PC-9 (cell line): ENCODE data around the gene OBSCN. TPM values are rescaled to one million over a fixed set of nuclear protein-coding genes. Genes with fewer than 3 reads are reported as not detected.

Source experiments
- BruUV-seq: library from RNA; stranded (reverse); fragments of 400-500 nt; replicated peaks from 2 replicates; lab custom pipeline; 2021; lab: Mats Ljungman, UMichigan
- CTCF ChIA-PET: fragments of 300-600 bp; sonication (Branson Sonifier 250); formaldehyde crosslinking; loops from one replicate; lab custom pipeline; 2022; ENCODE audit warnings: antibody characterized with exemption; lab: Charles Lee
- POLR2A ChIA-PET: fragments of 300-600 bp; sonication (Branson Sonifier 250); formaldehyde crosslinking; loops from one replicate; lab custom pipeline; 2022; ENCODE audit warnings: antibody characterized with exemption; ENCODE audit not compliant: unreplicated experiment; lab: Charles Lee
- DNase-seq, 2 experiments: peaks; one replicate each; pipeline versions ENCODE4 v3.0.0 to v3.0.0-alpha.2; 2015 to 2022; ENCODE audit warnings: mixed read lengths in 1 of 2
- H2AFZ ChIP-seq: fragments of 200-600 bp; sonication (generic); 2 replicates; pipeline ENCODE4 v1.8.1; 2017; ENCODE audit warnings: antibody characterized with exemption
- H3F3A ChIP-seq: fragments of 200-600 bp; sonication (generic); 2 replicates; pipeline ENCODE4 v1.8.1; 2017; ENCODE audit warnings: antibody characterized with exemption, mild to moderate bottlenecking, low read depth; ENCODE audit not compliant: insufficient read depth
- H3K27ac ChIP-seq: fragments of 200-600 bp; sonication (generic); 2 replicates; pipeline ENCODE4 v1.6.1; 2016; ENCODE audit warnings: mixed run types
- H3K27me3 ChIP-seq: fragments of 200-600 bp; sonication (generic); 2 replicates; pipeline ENCODE4 v1.6.1; 2016; ENCODE audit warnings: low read depth, mixed run types; ENCODE audit not compliant: insufficient read depth
- H3K36me3 ChIP-seq: fragments of 200-600 bp; sonication (generic); 2 replicates; pipeline ENCODE4 v1.6.1; 2016; ENCODE audit warnings: low read depth, mixed run types
- H3K4me1 ChIP-seq: fragments of 200-600 bp; sonication (generic); replicated peaks from 2 replicates; pipeline ENCODE4 v1.6.1; 2016; ENCODE audit warnings: mixed run types; ENCODE audit not compliant: insufficient read depth
- H3K4me2 ChIP-seq: fragments of 200-600 bp; sonication (generic); 2 replicates; pipeline ENCODE4 v1.6.1; 2017; ENCODE audit warnings: mixed run types
- H3K4me3 ChIP-seq: fragments of 200-600 bp; sonication (generic); 2 replicates; pipeline ENCODE4 v1.6.1; 2016; ENCODE audit warnings: mixed run types
- H3K79me2 ChIP-seq: fragments of 200-600 bp; sonication (generic); 2 replicates; pipeline ENCODE4 v1.6.1; 2017; ENCODE audit warnings: low read depth, mixed run types
- H3K9me2 ChIP-seq: fragments of 200-600 bp; sonication (generic); 2 replicates; pipeline ENCODE4 v1.8.1; 2017; ENCODE audit warnings: mild to moderate bottlenecking; ENCODE audit not compliant: insufficient read depth
- H3K9me3 ChIP-seq: fragments of 200-600 bp; sonication (generic); 2 replicates; pipeline ENCODE4 v1.8.1; 2016; ENCODE audit warnings: low read depth; ENCODE audit not compliant: insufficient read depth
- H4K20me1 ChIP-seq: fragments of 200-600 bp; sonication (generic); 2 replicates; pipeline ENCODE4 v1.8.1; 2017; ENCODE audit not compliant: insufficient read depth
- EZH2 ChIP-seq: fragments of 200-600 bp; sonication (generic); IDR thresholded peaks from 2 replicates; pipeline ENCODE4 v1.8.0; 2017; ENCODE audit warnings: antibody characterized with exemption, low read depth
- intact Hi-C: fragments of 100-400 bp; cut with micrococcal nuclease; formaldehyde crosslinking; loops from one replicate; pipeline ENCODE4 v1.10.0; 2022; ENCODE audit not compliant: unreplicated experiment
- total RNA-seq: library from RNA; stranded (reverse); gene quantifications from 2 replicates; pipeline ENCODE4 v1.2.3, GENCODE V29; 2021
- TF ChIP-seq, protein P1 (sequence below): fragments of 200-600 bp; sonication (generic); conservative IDR thresholded peaks from 2 replicates; pipeline ENCODE4 v1.6.1; 2017; ENCODE audit warnings: mixed run types, antibody characterized with exemption, mild to moderate bottlenecking, moderate library complexity

The OBSCN gene
- total RNA-seq, 1 experiment from 2014 or later, result 62.9 TPM

DNA sequence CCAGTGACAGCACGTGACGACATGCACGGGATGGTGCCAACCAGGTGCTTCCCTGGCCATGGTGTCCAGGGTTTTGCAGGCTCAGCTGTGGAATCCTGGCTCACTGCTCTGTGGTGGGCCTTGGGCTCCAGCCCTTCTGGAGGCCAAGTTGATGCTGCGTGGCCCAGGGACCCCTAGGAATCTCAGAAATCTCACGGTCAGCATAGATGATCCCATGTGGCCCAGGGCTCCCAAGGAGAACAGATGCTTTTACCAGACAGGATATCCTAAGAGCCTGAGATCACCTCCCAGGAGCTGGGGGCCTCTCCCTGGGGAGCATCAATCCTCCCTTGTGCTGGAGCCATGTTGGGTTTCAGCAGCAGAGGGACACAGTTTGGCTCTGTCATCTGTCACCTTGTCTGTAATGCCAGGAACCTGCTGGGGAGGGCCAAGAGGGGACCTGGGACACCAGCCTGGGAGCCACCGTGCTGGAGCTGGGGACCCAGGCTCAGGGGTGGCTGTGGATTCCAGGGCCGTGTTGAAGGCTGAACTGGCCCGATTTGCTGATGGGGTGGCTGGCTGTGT lies 134.9 kb downstream of the OBSCN start:
- intact Hi-C loops, result no loop called here
- BruUV-seq, result no TSS peak
- CTCF ChIA-PET, result no interaction called here

DNA sequence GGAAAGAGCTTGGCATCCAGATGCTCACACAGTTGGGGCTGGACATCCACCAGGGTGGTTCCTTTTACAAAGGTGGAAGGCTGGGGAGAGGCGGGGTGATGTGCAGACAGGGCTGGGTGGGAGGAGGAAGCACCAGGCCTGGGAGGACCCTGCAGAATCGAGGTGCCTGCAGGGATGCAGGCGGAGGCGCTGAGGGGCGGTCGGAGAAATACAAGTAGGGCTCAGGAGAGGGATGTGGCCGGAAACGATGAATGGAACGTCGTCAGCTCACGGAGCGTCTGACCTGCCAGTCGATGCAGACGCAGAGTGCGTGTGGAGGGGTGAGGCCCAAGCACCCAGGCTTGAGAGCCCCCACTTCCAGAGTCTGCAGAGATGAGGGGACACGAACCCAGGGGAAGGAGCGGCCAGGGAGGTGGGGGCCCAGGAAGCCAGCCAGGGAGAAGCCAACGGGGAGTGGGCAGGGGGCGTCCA lies 135.4 kb downstream of the OBSCN start:
- Histone ChIP-seq H3K9me2 (no peaks in the 10 kb centered on the region), H3K4me1 (no peaks in the 10 kb centered on the region), H4K20me1 (no peaks in the 10 kb centered on the region), H3K27ac (no peak overlapping the region), H3K9me3 (peaks cover 12% of the 10 kb centered on the region), H3K4me2 (no peak overlapping the region), H3K79me2 (no peaks in the 10 kb centered on the region), H3F3A (0 out of 2 replicates have a peak, but pooled peaks cover 10% of the 10 kb centered on the region), H3K4me3 (no peak overlapping the region), H3K36me3 (no peaks in the 10 kb centered on the region), H3K27me3 (no peaks in the 10 kb centered on the region), H2AFZ (no peak overlapping the region)
- BruUV-seq, result no TSS peak
- TF ChIP-seq, protein P1, sequence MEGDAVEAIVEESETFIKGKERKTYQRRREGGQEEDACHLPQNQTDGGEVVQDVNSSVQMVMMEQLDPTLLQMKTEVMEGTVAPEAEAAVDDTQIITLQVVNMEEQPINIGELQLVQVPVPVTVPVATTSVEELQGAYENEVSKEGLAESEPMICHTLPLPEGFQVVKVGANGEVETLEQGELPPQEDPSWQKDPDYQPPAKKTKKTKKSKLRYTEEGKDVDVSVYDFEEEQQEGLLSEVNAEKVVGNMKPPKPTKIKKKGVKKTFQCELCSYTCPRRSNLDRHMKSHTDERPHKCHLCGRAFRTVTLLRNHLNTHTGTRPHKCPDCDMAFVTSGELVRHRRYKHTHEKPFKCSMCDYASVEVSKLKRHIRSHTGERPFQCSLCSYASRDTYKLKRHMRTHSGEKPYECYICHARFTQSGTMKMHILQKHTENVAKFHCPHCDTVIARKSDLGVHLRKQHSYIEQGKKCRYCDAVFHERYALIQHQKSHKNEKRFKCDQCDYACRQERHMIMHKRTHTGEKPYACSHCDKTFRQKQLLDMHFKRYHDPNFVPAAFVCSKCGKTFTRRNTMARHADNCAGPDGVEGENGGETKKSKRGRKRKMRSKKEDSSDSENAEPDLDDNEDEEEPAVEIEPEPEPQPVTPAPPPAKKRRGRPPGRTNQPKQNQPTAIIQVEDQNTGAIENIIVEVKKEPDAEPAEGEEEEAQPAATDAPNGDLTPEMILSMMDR, result no peak
- TF ChIP-seq EZH2, result no peak
- intact Hi-C loops, result no loop called here
- CTCF ChIA-PET, result no interaction called here
- DNase-seq, result no peak
- POLR2A ChIA-PET, result no interaction called here

More for the DNA sequence above, 134.9 kb downstream of the OBSCN start:
- Histone ChIP-seq H3K9me3 (peaks cover 12% of the 10 kb centered on the region), H4K20me1 (no peaks in the 10 kb centered on the region), H3F3A (0 out of 2 replicates have a peak, but pooled peaks cover 10% of the 10 kb centered on the region), H3K9me2 (no peaks in the 10 kb centered on the region), H3K4me2 (no peak overlapping the region), H3K27ac (no peak overlapping the region), H3K4me1 (no peaks in the 10 kb centered on the region), H3K4me3 (no peak overlapping the region), H2AFZ (no peak overlapping the region), H3K27me3 (no peaks in the 10 kb centered on the region), H3K36me3 (no peaks in the 10 kb centered on the region), H3K79me2 (no peaks in the 10 kb centered on the region)
- no peak for DNase-seq
- POLR2A ChIA-PET, result no interaction called here
- TF ChIP-seq, protein P1, result no peak
- no peak for TF ChIP-seq EZH2

DNA sequence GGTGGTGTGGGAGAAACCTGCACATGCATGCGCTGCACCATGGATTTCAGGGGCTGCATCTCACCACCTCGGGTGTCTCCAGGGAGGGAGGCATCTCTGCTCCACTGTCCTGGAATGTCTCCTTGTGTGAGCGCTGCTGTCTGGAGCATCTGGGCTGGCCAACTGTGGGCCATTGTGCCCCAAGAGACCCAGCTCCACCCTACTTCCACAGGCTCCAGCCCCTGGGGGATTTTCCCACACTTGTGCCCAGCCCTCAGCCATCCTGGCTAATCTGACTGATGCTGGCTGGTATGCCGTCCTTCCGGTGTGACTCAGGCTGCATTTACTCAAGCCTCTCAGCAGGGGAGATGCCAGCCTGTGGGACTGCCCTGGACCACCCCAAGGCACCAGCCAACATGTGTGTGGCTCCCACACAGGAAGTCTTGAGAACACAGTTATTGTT lies 136.8 kb downstream of the OBSCN start:
- Histone ChIP-seq H3F3A (0 out of 2 replicates have a peak, but pooled peaks cover 10% of the 10 kb centered on the region), H3K9me2 (no peaks in the 10 kb centered on the region), H3K9me3 (peaks cover 12% of the 10 kb centered on the region), H3K36me3 (no peaks in the 10 kb centered on the region), H3K79me2 (no peaks in the 10 kb centered on the region), H3K4me3 (no peak overlapping the region), H3K4me1 (no peaks in the 10 kb centered on the region), H4K20me1 (no peaks in the 10 kb centered on the region), H2AFZ (no peak overlapping the region), H3K27me3 (no peaks in the 10 kb centered on the region), H3K27ac (no peak overlapping the region), H3K4me2 (no peak overlapping the region)
- POLR2A ChIA-PET, result no interaction called here
- CTCF ChIA-PET, result no interaction called here
- intact Hi-C loops, result no loop called here
- no TSS peak for BruUV-seq
- no peak for TF ChIP-seq EZH2
- TF ChIP-seq, protein P1, result no peak
- DNase-seq, result peak in 1 of 2 experiments; percentile 40
